IMR-90 (cell line): Measurements from ENCODE around the gene TUBA3C. TPM values are rescaled to one million over a fixed set of nuclear protein-coding genes. Genes with fewer than 3 reads are reported as not detected.

Source experiments
- ATAC-seq: fragments of 200-7000 bp; cut with Tn5 transposase; 2 replicates; pipeline ENCODE4 v1.9.1; 2020; ENCODE audit warnings: low read depth, mild to moderate bottlenecking, moderate library complexity
- BruUV-seq: library from RNA; stranded (reverse); fragments of 400-500 nt; replicated peaks from 2 replicates; lab custom pipeline; 2021; lab: Mats Ljungman, UMichigan
- CTCF ChIA-PET: fragments of 300-600 bp; formaldehyde crosslinking; extraction: SDS; loops from one replicate; lab custom pipeline; 2021; ENCODE audit warnings: antibody characterized with exemption; lab: Yijun Ruan, JAX
- POLR2A ChIA-PET: fragments of 300-600 bp; sonication (Branson Sonifier 250); formaldehyde crosslinking; loops from one replicate; lab custom pipeline; 2022; ENCODE audit warnings: antibody characterized with exemption; ENCODE audit not compliant: unreplicated experiment; lab: Charles Lee
- DNase-seq: peaks from one replicate; pipeline ENCODE4 v3.0.0; 2013
- H2AFZ ChIP-seq: replicated peaks from 2 replicates; pipeline ENCODE3; 2013; ENCODE audit warnings: low read length, mild to moderate bottlenecking; ENCODE audit not compliant: poor library complexity
- H2AK5ac ChIP-seq: 2 replicates; pipeline ENCODE4 v1.6.1; 2013; ENCODE audit warnings: low read depth, low read length, inconsistent platforms
- H2AK9ac ChIP-seq: replicated peaks from 2 replicates; pipeline ENCODE3; 2013; ENCODE audit warnings: mild to moderate bottlenecking, low read depth, low read length, moderate library complexity; ENCODE audit not compliant: poor library complexity
- H2BK120ac ChIP-seq: 2 replicates; pipeline ENCODE4 v1.6.1; 2013; ENCODE audit warnings: low read depth, low read length, inconsistent platforms
- H2BK15ac ChIP-seq: 3 replicates; pipeline ENCODE4 v1.6.1; 2013; ENCODE audit warnings: low read depth, low read length, inconsistent platforms
- H2BK20ac ChIP-seq: 2 replicates; pipeline ENCODE4 v1.6.1; 2013; ENCODE audit warnings: low read depth, mild to moderate bottlenecking, inconsistent platforms, low read length, moderate library complexity
- H2BK5ac ChIP-seq: 2 replicates; pipeline ENCODE4 v1.6.1; 2013; ENCODE audit warnings: mild to moderate bottlenecking, low read depth, low read length, inconsistent platforms; ENCODE audit not compliant: poor library complexity, severe bottlenecking
- H3K14ac ChIP-seq: replicated peaks from 2 replicates; pipeline ENCODE4 v1.6.1; 2013; ENCODE audit warnings: low read depth, low read length, inconsistent platforms
- H3K18ac ChIP-seq: 2 replicates; pipeline ENCODE4 v1.6.1; 2013; ENCODE audit warnings: low read depth, low read length, control low read depth
- H3K23ac ChIP-seq: 2 replicates; pipeline ENCODE4 v1.6.1; 2013; ENCODE audit warnings: low read depth, low read length, inconsistent platforms
- H3K27ac ChIP-seq: 2 replicates; pipeline ENCODE4 v1.5.1; 2013; ENCODE audit warnings: mild to moderate bottlenecking, control low read depth, low read length; ENCODE audit not compliant: insufficient read depth
- H3K27me3 ChIP-seq: 2 replicates; pipeline ENCODE4 v1.6.1; 2013; ENCODE audit warnings: low read length; ENCODE audit not compliant: control insufficient read depth, insufficient read depth
- H3K36me3 ChIP-seq: 2 replicates; pipeline ENCODE4 v1.6.1; 2013; ENCODE audit warnings: low read length, mixed read lengths; ENCODE audit not compliant: control insufficient read depth, insufficient read depth
- H3K4ac ChIP-seq: 2 replicates; pipeline ENCODE4 v1.6.1; 2013; ENCODE audit warnings: low read depth, low read length, inconsistent platforms
- H3K4me1 ChIP-seq: 2 replicates; pipeline ENCODE4 v1.6.1; 2013; ENCODE audit warnings: low read length, mixed read lengths; ENCODE audit not compliant: control insufficient read depth, insufficient read depth
- H3K4me2 ChIP-seq: 2 replicates; pipeline ENCODE4 v1.6.1; 2013; ENCODE audit warnings: low read depth, mild to moderate bottlenecking, control low read depth, low read length, moderate library complexity
- H3K4me3 ChIP-seq: 2 replicates; pipeline ENCODE4 v1.5.1; 2013; ENCODE audit warnings: low read depth, mild to moderate bottlenecking, control low read depth, low read length, moderate library complexity; ENCODE audit not compliant: insufficient read depth
- H3K56ac ChIP-seq: 2 replicates; pipeline ENCODE4 v1.6.1; 2013; ENCODE audit warnings: low read length, inconsistent platforms; ENCODE audit not compliant: insufficient read depth; ENCODE audit errors: extremely low read depth
- H3K79me1 ChIP-seq, 2 experiments: 2 replicates each; pipeline ENCODE4 v1.6.1; 2013; ENCODE audit warnings: low read length in 2 of 2, inconsistent platforms in 1 of 2, low read depth in 1 of 2
- H3K9ac ChIP-seq: 2 replicates; pipeline ENCODE4 v1.6.1; 2013; ENCODE audit warnings: low read depth, low read length, control low read depth
- H3K9me1 ChIP-seq: 2 replicates; pipeline ENCODE4 v1.6.1; 2013; ENCODE audit warnings: low read length, inconsistent platforms; ENCODE audit not compliant: insufficient read depth
- H3K9me3 ChIP-seq: 2 replicates; pipeline ENCODE4 v1.6.1; 2013; ENCODE audit warnings: low read length; ENCODE audit not compliant: control insufficient read depth, insufficient read depth
- H4K20me1 ChIP-seq: 2 replicates; pipeline ENCODE4 v1.6.1; 2013; ENCODE audit warnings: low read length, inconsistent platforms; ENCODE audit not compliant: insufficient read depth
- H4K5ac ChIP-seq: 2 replicates; pipeline ENCODE4 v1.6.1; 2013; ENCODE audit warnings: mild to moderate bottlenecking, low read depth, low read length, control low read depth
- H4K8ac ChIP-seq, 2 experiments: 2 replicates each; pipeline ENCODE4 v1.6.1; 2013; ENCODE audit warnings: low read depth in 2 of 2, low read length in 2 of 2, control low read depth in 1 of 2, inconsistent platforms in 1 of 2
- H4K91ac ChIP-seq: 2 replicates; pipeline ENCODE4 v1.6.1; 2013; ENCODE audit warnings: low read depth, low read length, inconsistent platforms; ENCODE audit not compliant: insufficient read depth
- BHLHE40 ChIP-seq: fragments of 150-350 bp; IDR thresholded peaks from 2 replicates; pipeline ENCODE4 v1.6.1; 2016; ENCODE audit warnings: mild to moderate bottlenecking, low read depth, low read length
- CEBPB ChIP-seq: IDR thresholded peaks from 2 replicates; pipeline ENCODE4 v1.6.1; 2012; ENCODE audit warnings: low read depth, low read length, improper control_type of control experiment
- CHD1 ChIP-seq: IDR thresholded peaks from 2 replicates; pipeline ENCODE4 v1.6.1; 2012; ENCODE audit warnings: low read depth, low read length, improper control_type of control experiment
- CTCF ChIP-seq: conservative IDR thresholded peaks from 2 replicates; pipeline ENCODE4 v1.5.1; 2012; ENCODE audit warnings: mild to moderate bottlenecking, low read depth, low read length, improper control_type of control experiment
- ELK1 ChIP-seq: fragments of 150-350 bp; IDR thresholded peaks from 2 replicates; pipeline ENCODE4 v1.6.1; 2016; ENCODE audit warnings: low read depth, mild to moderate bottlenecking, low read length, moderate library complexity, borderline replicate concordance
- FOS ChIP-seq: fragments of 150-350 bp; IDR thresholded peaks from 2 replicates; pipeline ENCODE4 v1.6.1; 2016; ENCODE audit warnings: low read depth, low read length
- MAFK ChIP-seq: IDR thresholded peaks from 2 replicates; pipeline ENCODE4 v1.6.1; 2012; ENCODE audit warnings: low read depth, low read length, improper control_type of control experiment
- MAZ ChIP-seq: IDR thresholded peaks from 2 replicates; pipeline ENCODE4 v1.6.1; 2012; ENCODE audit warnings: low read depth, mild to moderate bottlenecking, low read length, improper control_type of control experiment, moderate library complexity, borderline replicate concordance
- MXI1 ChIP-seq: IDR thresholded peaks from 2 replicates; pipeline ENCODE4 v1.6.1; 2012; ENCODE audit warnings: low read depth, mild to moderate bottlenecking, low read length, moderate library complexity, borderline replicate concordance
- NFE2L2 ChIP-seq: fragments of 150-350 bp; IDR thresholded peaks from 2 replicates; pipeline ENCODE4 v1.6.1; 2016; ENCODE audit warnings: low read depth, mild to moderate bottlenecking, low read length
- POLR2A ChIP-seq: IDR thresholded peaks from 2 replicates; pipeline ENCODE4 v1.6.1; 2012; ENCODE audit warnings: mild to moderate bottlenecking, low read depth, low read length
- RAD21 ChIP-seq: IDR thresholded peaks from 2 replicates; pipeline ENCODE4 v1.6.1; 2012; ENCODE audit warnings: low read length, improper control_type of control experiment
- RCOR1 ChIP-seq: IDR thresholded peaks from 2 replicates; pipeline ENCODE4 v1.6.1; 2012; ENCODE audit warnings: mild to moderate bottlenecking, low read length, improper control_type of control experiment; ENCODE audit not compliant: insufficient replicate concordance
- RFX5 ChIP-seq: IDR thresholded peaks from 2 replicates; pipeline ENCODE4 v1.8.0; 2012; ENCODE audit warnings: low read depth, mild to moderate bottlenecking, low read length, moderate library complexity
- SMC3 ChIP-seq: fragments of 150-350 bp; IDR thresholded peaks from 2 replicates; pipeline ENCODE4 v1.6.1; 2016; ENCODE audit warnings: low read depth, mild to moderate bottlenecking, antibody characterized with exemption, low read length, moderate library complexity
- USF2 ChIP-seq: fragments of 150-350 bp; IDR thresholded peaks from 2 replicates; pipeline ENCODE4 v1.6.1; 2017; ENCODE audit warnings: mild to moderate bottlenecking, antibody characterized with exemption, low read length, low read depth
- WGBS, 2 experiments: methylation state at CpG; one replicate each; pipeline versions ENCODE4 v1.1.5 to v1.1.7; 2013; ENCODE audit warnings: missing lambda C conversion rate in 2 of 2; ENCODE audit not compliant: insufficient read length in 1 of 2; ENCODE audit errors: extremely low coverage in 2 of 2; 5-methylcytosine and 5-hydroxymethylcytosine counted together
- dilution Hi-C: fragments of 300-500 bp; cut with HindIII; formaldehyde crosslinking; loops from one replicate; pipeline ENCODE4 v1.14.3; 2018; ENCODE audit warnings: low sequenced_read_pairs; ENCODE audit not compliant: unreplicated experiment
- in situ Hi-C: fragments of 300-500 bp; cut with MboI; formaldehyde crosslinking; loops from 3 replicates; pipeline ENCODE4 v1.14.3; 2019; ENCODE audit warnings: low sequenced_read_pairs, inconsistent platforms, mixed read lengths
- intact Hi-C: fragments of 100-400 bp; cut with micrococcal nuclease; formaldehyde crosslinking; loops from 2 replicates; pipeline ENCODE4 v1.10.0; 2022
- polyA plus RNA-seq, 3 experiments: library from polyadenylated mRNA; depleted of rRNA; stranded (reverse); fragments of >200 nt; gene quantifications; 2 replicates each; pipeline ENCODE4 v1.2.3, GENCODE V29; 2012; ENCODE audit warnings: low replicate concordance in 1 of 3
- total RNA-seq: library from RNA; depleted of rRNA; stranded (reverse); fragments of >200 nt; gene quantifications from 2 replicates; pipeline ENCODE4 v1.2.3, GENCODE V29; 2012

Gene TUBA3C
- total and polyA plus RNA-seq, 2 of the 4 experiments (the other 2 are of a cell fraction) = not detected

- no peak overlapping the region for H3K56ac ChIP-seq
- DNase-seq = no peak
- no peaks in the 10 kb centered on the region for H3K4me1 ChIP-seq
- H4K91ac ChIP-seq = no peak overlapping the region
- H3K4ac ChIP-seq = no peak overlapping the region
- no peak overlapping the region for H2AK9ac ChIP-seq
- H3K9me1 ChIP-seq = no peaks in the 10 kb centered on the region
- no peaks in the 10 kb centered on the region for H3K36me3 ChIP-seq
- H4K20me1 ChIP-seq = no peaks in the 10 kb centered on the region
- no peak overlapping the region for H2BK15ac ChIP-seq
- dilution Hi-C loops (no loop called here), in situ Hi-C loops (no loop called here), intact Hi-C loops (no loop called here)
- no peak overlapping the region for H3K4me2 ChIP-seq
- H2BK120ac ChIP-seq = no peak overlapping the region
- H3K9me3 ChIP-seq = peaks cover 38% of the 10 kb centered on the region
- no peak overlapping the region for H3K4me3 ChIP-seq
- no peak overlapping the region for H2AFZ ChIP-seq
- H3K27ac ChIP-seq = no peak overlapping the region
- H2AK5ac ChIP-seq = no peak overlapping the region
- no peak overlapping the region for H4K5ac ChIP-seq
- ChIA-PET POLR2A (no interaction called here), CTCF (no interaction called here)
- no peak overlapping the region for H4K8ac ChIP-seq
- no peak overlapping the region for H2BK20ac ChIP-seq
- no peak overlapping the region for H3K23ac ChIP-seq
- BruUV-seq = no TSS peak
- H3K14ac ChIP-seq = no peak overlapping the region
- no peak overlapping the region for H3K18ac ChIP-seq
- ATAC-seq = no peak
- H3K79me1 ChIP-seq = no peaks in the 10 kb centered on the region
- H3K9ac ChIP-seq = no peak overlapping the region
- no CpG with 5 or more reads among the region's 3 CpGs for WGBS, 2 experiments
- no peak overlapping the region for H2BK5ac ChIP-seq
- H3K27me3 ChIP-seq = no peaks in the 10 kb centered on the region
- TF ChIP-seq NFE2L2 (no peak), RCOR1 (no peak), MAZ (no peak), USF2 (no peak), BHLHE40 (no peak), CHD1 (no peak), MAFK (no peak), POLR2A (no peak), CTCF (no peak), RFX5 (no peak), RAD21 (no peak), SMC3 (no peak), ELK1 (no peak), CEBPB (no peak), MXI1 (no peak), FOS (no peak)
Observed at GRCh38 chr13:19183676-19184075, 2.1 kb upstream of the TUBA3C start.
